GM12801 (cell line): Measurements from ENCODE around the gene REXO1.

Experiments
- TF ChIP-seq, protein P1 (sequence below): IDR thresholded peaks from one replicate; pipeline ENCODE4 v1.5.1; 2011; ENCODE audit warnings: control low read depth; ENCODE audit not compliant: insufficient read length; ENCODE audit errors: extremely low read depth

The REXO1 gene

DNA sequence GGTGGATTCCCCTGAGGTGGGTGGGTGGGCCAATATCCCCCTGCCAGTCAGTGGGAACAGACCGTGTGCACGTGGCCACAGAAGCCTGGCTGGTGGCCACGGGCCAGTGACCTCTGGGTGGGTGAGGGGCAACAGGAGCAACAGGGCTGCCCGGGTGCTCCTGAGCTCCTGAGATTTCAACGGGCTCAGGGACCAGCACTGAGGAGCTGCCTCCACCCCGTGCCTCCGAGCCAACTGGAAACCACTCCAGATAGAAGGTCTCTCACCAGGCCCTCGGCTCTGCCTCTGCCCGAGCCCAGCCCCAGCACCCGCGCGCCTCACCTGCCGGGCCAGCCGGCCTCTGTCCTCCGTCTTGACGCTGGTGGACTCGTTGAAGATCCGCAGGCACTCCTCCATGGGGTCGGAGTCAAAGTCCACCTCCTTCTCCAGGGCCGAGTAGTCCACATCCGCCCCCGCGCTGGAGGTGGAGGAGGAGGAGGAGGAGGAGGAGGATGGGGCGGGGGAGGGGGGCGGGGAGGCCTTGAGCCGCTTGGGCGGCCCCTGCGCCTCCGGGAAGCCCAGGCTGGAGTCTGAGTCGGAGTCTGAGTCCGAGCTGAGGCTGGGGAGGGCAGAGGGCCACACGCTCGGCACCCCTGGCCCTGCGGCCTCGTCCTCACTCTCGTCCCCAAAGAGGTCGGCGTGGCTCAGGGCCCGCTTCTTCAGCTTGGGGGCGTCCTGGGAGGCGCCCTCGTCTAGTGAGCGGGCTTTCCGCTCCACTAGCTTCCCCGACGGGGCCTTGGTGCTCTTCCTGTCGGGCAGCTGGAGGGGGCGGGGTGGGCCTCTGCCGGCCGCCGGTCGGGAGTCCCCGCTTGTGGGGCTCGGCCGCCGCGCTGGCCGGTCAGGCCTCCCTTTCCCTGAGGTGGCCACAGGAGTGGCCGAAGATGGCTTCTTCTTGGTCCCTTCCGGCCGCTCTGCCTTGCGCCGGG is 21.4 kb downstream of the REXO1 start:
- TF ChIP-seq, protein P1, sequence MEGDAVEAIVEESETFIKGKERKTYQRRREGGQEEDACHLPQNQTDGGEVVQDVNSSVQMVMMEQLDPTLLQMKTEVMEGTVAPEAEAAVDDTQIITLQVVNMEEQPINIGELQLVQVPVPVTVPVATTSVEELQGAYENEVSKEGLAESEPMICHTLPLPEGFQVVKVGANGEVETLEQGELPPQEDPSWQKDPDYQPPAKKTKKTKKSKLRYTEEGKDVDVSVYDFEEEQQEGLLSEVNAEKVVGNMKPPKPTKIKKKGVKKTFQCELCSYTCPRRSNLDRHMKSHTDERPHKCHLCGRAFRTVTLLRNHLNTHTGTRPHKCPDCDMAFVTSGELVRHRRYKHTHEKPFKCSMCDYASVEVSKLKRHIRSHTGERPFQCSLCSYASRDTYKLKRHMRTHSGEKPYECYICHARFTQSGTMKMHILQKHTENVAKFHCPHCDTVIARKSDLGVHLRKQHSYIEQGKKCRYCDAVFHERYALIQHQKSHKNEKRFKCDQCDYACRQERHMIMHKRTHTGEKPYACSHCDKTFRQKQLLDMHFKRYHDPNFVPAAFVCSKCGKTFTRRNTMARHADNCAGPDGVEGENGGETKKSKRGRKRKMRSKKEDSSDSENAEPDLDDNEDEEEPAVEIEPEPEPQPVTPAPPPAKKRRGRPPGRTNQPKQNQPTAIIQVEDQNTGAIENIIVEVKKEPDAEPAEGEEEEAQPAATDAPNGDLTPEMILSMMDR, result no peak

DNA sequence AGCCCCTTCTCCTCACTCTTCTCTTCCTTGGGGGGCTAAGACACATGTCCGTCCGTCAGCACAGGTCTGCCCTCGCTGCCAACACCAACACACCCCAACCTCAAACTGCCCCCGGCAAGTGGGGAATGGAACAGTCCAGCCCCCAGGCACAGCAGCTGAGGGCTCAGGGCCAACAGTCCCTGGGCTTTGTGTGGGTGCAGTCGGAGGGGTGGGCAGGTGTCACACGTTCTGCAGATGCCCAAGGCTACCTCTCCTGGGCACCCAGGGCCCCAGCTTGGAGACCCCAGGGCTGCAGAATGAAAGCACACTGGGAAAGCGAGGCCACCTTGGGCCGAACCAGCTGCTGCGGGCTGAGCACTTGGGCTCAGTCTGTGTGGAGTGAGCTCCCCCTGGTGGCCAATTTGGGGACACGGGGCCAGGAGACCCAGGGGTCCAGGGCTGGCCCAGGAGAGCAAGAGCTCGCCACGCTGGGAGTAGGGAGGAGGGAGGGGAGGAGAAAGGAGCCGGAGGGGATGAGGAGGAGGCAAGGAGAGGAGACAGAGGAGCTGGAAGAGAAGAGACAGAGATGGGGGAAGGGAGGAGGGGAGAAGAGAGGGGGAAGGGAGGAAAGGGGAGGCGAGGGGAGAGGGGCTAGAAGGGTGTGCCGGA is 22.2 kb downstream of the REXO1 start:
- TF ChIP-seq, protein P1, result no peak

DNA sequence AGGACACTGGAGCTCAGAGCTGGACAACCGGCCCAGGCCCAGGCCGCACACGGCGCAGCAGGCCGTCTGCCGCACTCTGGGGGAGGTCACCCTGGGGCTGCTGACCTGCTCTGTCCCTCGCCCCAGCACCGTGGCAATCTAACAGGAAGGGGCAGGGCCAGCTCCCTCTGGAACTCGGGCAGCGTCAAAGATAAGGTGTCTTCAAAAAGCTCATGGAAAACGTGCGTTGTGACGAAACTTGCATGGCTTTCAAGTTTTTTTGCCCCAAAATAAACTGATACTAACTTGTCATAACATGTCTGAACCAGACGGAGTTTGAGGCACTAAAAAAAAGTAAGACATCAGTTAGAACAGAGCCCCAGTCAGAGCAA is 24.0 kb downstream of the REXO1 start:
- TF ChIP-seq, protein P1, result no peak

DNA sequence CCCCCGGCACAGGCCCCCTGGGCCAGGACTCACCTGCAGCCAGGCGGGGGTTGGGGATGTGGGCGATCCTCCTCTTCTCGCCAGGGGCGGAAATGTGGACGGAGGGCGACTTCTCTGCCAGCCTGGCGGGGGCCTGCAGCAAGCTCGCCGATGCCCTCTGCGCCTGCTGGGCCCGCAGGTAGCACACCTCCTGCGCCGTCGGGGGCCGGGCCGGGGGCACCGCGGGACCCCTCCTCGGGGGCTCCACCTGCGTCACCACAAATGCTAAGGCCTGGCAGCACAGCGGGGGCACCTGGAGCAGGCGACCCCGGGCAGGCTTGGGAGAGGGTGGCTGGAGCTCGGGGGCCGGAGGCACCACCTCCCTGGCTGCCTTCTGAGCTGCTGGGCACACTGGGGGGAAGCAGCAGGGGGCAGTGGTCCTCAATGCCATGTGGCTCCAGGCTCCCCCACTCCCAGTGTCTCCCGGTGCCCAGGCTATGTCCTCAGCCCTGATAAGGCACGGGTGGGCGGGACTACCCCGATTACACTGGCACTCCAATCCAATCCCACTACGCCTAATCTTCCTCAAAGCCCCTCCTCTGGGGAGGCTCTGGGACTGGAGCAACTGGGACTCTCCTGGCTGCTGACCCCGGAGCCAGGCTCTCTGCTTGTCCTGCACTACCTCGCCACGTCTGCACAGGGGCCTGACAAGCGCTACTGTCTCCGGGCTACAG is 24.6 kb downstream of the REXO1 start:
- TF ChIP-seq, protein P1, result no peak

DNA sequence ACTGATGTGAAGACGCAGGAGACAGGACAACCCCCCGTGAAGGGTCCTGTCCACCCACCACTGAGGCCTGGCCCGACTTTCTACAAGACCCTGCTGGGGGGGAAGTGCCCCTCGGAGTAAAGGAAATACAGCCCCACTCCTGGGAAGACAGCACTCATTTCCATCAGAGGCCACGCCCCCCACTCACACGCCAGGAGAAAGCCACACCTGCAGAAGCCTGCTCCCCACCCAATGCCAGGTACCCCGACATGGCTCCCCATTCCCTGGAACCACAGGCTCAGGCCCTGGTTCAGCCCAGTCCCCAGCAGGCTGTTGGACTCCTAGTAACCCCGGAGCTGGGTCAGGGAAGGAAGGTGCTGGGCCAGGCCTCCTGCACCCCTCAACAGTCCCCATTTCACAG is 25.3 kb downstream of the REXO1 start:
- TF ChIP-seq, protein P1, result no peak

DNA sequence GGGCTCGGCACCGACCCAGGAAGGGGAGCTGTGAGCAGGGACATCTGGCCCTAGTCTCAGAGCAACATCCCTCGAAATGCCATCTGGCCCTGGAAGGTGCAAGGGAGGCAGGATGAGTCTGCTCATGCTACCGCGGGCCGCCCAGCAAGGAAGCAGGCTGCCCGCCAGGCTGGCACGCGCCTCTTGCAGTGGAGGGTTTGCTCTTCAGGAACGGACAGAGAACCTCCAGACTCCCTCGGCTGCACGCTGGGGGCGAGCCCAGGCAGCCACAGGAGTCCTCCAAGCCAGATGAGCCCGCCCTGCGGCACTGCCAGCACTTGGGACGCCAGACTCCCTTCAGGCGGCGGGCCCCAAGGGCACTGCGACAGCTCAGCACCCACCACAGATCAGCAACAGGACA is 26.1 kb downstream of the REXO1 start:
- TF ChIP-seq, protein P1, result no peak
